ENCODE data around the gene LY6G6C.

DNA sequence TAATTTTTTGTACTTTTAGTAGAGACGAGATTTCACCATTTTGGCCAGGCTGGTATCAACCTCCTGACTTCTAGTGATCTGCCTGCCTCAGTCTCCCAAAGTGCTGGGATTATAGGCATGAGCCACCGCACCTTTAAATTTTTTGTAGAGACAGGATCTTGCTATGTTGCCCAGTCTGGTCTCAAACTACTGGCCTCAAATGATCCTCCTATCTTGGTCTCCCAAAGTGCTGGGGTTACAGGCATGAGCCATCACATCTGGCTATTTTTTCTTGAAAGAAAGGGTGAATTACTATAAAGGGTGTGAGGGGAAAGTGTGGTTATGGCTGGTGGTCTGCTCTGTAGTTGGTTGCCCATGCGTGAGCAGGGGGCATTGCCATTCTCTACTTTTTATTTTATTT is 13.3 kb downstream of the LY6G6C start:
- TF ChIP-seq CTCF (conservative IDR thresholded peaks at IDR 0.05; ENCODE audit: low read depth, low read length) (no peak), EZH2 (IDR thresholded peaks at IDR 0.05; ENCODE audit: borderline replicate concordance, low read depth, low read length, poor library complexity, severe bottlenecking) (no peak)
